Measurements from ENCODE around the gene CHD2. TPM values are rescaled to one million over a fixed set of nuclear protein-coding genes. Genes with fewer than 3 reads are reported as not detected.
A peak's percentile ranks its signal among the peaks of the same experiment; 100 is the strongest.

The CHD2 gene
- total and polyA plus RNA-seq, 8 donors = 21.5 to 833 (median 131) TPM

GRCh38 chr15:92881211-92881754 is 18.8 kb upstream of the CHD2 start:
- Histone ChIP-seq H3K9me3 (no peaks in the 10 kb centered on the region), H3K36me3 (peaks cover 0 to 5% (median 3%) of the 10 kb centered on the region in 4 donors), H3K4me3 (peak overlapping the region in 1 of 4 donors; percentile 80), H3K27me3 (no peaks in the 10 kb centered on the region), H3K27ac (peak overlapping the region; percentile 89 to 100 (median 98)), H3K4me1 (peaks cover 8 to 45% (median 18%) of the 10 kb centered on the region in 4 donors)
- TF ChIP-seq POLR2AphosphoS5 (IDR thresholded peaks at IDR 0.05) = no peak
- no peak for TF ChIP-seq EP300 (IDR thresholded peaks at IDR 0.05)
- TF ChIP-seq POLR2A (IDR thresholded peaks at IDR 0.05) = no peak
- no peak for TF ChIP-seq CTCF (IDR thresholded peaks at IDR 0.05)
- WGBS, 5 donors = 14 to 24% (median 17%) methylated on average over 7 of the region's 7 CpGs
- peak in 1 of 2 donors; percentile 76 for DNase-seq
- intact Hi-C loops (cut with DNase I; ENCODE audit: low total_unique reads) = no loop called here

- Histone ChIP-seq H3K9me3 (no peaks in the 10 kb centered on the region), H3K36me3 (peaks cover 5 to 12% (median 9%) of the 10 kb centered on the region in 4 donors), H3K27me3 (no peaks in the 10 kb centered on the region), H3K4me1 (peaks cover 12 to 53% (median 25%) of the 10 kb centered on the region in 4 donors), H3K27ac (peak overlapping the region; percentile 97 to 100 (median 99)), H3K4me3 (peak overlapping the region; percentile 39 to 82 (median 74))
- intact Hi-C loops (cut with DNase I; ENCODE audit: low total_unique reads) = no loop called here
- TF ChIP-seq POLR2A (IDR thresholded peaks at IDR 0.05) (peak in 2 of 4 donors; percentile 85 to 91), CTCF (IDR thresholded peaks at IDR 0.05) (no peak), EP300 (IDR thresholded peaks at IDR 0.05) (no peak), POLR2AphosphoS5 (IDR thresholded peaks at IDR 0.05) (peak; percentile 59 to 94 (median 93))
- peak; percentile 99 to 100 for DNase-seq
- WGBS, 5 donors = 4 to 9% (median 7%) methylated on average over 34 to 41 of the region's 41 CpGs
Measured at GRCh38 chr15:92881802-92882696, 18.1 kb upstream of the CHD2 start.

- H3K36me3 ChIP-seq = peaks cover 9 to 19% (median 15%) of the 10 kb centered on the region in 4 donors
- peaks cover 17 to 59% (median 31%) of the 10 kb centered on the region in 4 donors for H3K4me1 ChIP-seq
Measured at GRCh38 chr15:92882697-92883162, 17.4 kb upstream of the CHD2 start.

GRCh38 chr15:92883163-92883875 is 16.8 kb upstream of the CHD2 start:
- peak in 1 of 3 donors; percentile 28 for TF ChIP-seq POLR2AphosphoS5 (IDR thresholded peaks at IDR 0.05)
- TF ChIP-seq POLR2A (IDR thresholded peaks at IDR 0.05) = no peak
- Histone ChIP-seq H3K27ac (peak overlapping the region; percentile 97 to 100 (median 99)), H3K27me3 (no peaks in the 10 kb centered on the region), H3K9me3 (no peaks in the 10 kb centered on the region), H3K4me1 (peaks cover 23 to 64% (median 37%) of the 10 kb centered on the region in 4 donors), H3K4me3 (peak overlapping the region; percentile 67 to 96 (median 81)), H3K36me3 (peaks cover 9 to 24% (median 17%) of the 10 kb centered on the region in 4 donors)
- 0 to 3% (median 1%) methylated on average over 19 to 53 of the region's 53 CpGs for WGBS, 5 donors
- DNase-seq = peak in 1 of 2 donors; percentile 85
- intact Hi-C loops (cut with DNase I; ENCODE audit: low total_unique reads) = no loop called here

More at GRCh38 chr15:92882697-92883162, 17.4 kb upstream of the CHD2 start:
- TF ChIP-seq POLR2A (IDR thresholded peaks at IDR 0.05) (peak in 1 of 4 donors; percentile 63), POLR2AphosphoS5 (IDR thresholded peaks at IDR 0.05) (peak; percentile 45 to 97 (median 95)), EP300 (IDR thresholded peaks at IDR 0.05) (no peak)
- H3K4me3 ChIP-seq = peak overlapping the region; percentile 67 to 96 (median 81)
- no peaks in the 10 kb centered on the region for H3K9me3 ChIP-seq
- peak overlapping the region; percentile 97 to 100 (median 99) for H3K27ac ChIP-seq
- intact Hi-C loops (cut with DNase I; ENCODE audit: low total_unique reads) = no loop called here
- WGBS, 5 donors = 0 to 1% (median 0%) methylated on average over 21 to 67 of the region's 67 CpGs
- no peaks in the 10 kb centered on the region for H3K27me3 ChIP-seq
- DNase-seq = no peak
